GM19035 (cell line): ENCODE measurements around the gene COG5.

Source experiments
- ATAC-seq: cut with Tn5 transposase; IDR thresholded peaks from one replicate; pipeline ENCODE4 v1.9.1; 2021; ENCODE audit not compliant: unreplicated experiment

Gene COG5

DNA sequence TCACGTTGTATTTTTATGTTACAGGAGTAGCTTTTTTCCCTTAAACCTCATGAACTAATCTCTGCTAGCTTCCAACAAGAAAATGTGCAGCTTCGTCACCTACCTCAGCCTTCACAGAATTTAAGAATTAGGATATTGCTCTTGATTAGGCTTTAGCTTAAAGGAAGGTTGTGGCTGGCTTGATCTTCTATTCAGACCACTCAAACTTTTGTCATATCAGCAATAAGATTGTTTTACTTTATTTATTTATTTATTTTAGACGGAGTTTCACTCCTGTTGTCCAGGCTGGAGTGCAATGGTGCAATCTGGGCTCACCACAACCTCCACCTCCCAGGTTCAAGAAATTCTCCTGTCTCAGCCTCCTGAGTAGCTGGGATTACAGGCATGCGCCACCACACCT, 219.4 kb downstream of the COG5 start:
- ATAC-seq, result no peak

DNA sequence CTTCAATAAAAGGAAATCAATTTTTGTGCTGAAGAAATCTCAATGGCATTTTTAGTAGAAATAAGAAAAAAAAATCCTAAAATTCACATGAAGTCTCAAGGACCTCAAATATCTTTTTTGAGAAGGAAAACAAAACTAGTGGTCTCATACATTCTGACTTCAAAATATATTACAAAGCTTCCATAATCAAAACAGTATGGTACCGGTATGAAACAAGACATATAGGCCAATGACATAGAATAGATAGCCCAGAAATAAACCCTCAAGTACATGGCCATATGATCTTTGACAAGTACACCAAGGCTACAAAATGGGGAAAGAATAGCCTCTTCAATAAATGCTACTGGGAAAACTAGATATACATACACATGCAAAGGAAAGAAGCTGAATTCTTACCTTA, 225.6 kb downstream of the COG5 start:
- no peak for ATAC-seq

DNA sequence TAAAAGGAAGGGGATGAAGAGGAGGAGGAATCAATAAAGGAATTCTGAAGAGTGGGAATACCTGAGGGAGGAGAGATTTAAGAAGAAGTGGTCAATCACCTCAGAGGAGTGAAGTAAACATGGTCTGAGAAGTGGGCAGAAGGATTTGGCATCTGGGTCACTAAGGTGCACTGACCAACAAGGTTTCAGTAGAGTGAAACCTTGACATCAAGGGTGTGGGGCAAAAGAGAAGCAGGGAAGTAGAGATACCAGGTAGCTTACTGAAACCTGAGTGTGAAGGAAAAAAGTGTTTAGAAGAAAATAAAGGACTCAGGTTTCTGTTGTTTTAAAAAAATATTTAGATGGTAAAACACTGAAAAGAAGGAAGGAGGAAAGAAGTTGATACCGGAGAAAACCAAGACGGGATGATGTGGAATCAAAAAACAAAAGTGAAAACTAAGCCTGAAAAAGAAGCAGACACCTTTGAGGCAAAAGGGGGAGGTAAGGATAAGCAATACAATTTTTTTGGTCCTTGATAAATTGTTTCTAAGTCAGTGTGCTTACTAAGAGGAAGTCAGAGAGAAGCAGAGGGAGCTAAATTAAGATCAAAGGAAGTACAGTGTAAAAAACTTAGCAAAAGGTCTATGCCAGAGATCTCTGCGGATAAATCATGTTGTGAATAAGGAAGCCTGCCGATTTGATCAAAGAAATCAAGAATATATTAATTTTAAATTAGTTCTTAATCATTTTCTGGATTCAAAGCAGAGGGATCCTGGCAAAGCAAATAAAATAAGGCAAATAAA, 231.0 kb downstream of the COG5 start:
- ATAC-seq, result peak; percentile 72

DNA sequence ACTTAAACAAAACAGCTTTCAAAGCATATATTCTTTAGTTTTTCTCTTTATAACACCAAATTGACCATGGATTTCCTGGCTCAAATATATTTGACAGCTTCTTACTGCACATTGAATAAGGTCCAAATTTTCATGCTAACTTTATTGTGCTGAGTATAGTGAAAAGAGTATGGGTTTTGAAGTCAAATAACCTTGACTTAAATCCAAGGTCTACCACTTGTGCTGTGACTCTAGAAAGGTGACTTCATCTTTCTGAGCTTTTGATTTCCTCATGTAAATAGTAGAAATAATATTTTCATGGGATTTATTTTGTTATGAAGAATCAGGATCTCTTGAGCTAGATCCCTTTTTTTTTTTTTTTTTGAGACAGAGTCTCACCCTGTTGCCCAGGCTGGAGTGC, 233.2 kb downstream of the COG5 start:
- no peak for ATAC-seq

DNA sequence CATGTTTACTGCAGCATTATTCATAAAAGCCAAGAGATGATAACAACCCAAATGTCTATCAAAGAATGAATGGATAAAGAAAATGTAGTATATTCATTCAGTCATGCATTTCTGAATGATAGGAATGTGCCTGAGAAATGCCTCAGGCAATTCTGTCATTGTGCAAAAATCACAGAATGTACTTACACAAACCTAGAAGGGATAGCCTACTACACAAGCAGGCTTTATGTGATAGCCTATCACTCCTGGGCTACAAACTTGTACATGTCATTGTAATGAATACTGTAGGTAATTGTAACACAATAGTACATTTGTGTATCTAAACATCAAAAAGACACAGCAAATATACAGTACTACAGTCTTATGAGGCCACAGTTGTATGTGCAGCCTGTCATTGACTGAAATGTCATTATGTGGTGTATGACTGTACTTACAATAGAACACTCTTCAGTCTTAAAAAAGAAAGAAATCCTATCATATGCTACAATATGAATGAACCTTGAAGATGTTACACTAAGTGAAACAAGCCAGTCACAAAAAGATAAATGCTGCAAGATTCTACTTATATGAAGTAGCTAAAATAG, 235.6 kb downstream of the COG5 start:
- no peak for ATAC-seq

DNA sequence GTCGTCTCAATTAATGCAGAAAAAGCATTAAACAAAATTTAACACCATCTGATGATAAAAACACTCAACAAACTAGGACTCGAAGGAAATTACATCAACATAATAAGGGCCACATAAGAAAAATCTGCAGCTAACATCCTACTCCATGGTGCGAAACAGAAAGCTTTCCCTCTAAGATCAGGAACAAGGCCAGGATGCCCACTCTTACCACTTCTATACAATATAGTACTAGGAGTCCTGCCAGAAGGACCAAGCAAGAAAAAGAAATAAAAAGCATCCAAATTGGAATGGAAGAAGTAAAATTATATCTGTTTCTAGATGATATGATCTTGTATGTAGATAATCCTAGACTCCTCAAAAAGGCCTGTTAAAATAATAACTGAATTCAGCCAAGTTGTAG, 237.7 kb downstream of the COG5 start:
- ATAC-seq, result no peak

DNA sequence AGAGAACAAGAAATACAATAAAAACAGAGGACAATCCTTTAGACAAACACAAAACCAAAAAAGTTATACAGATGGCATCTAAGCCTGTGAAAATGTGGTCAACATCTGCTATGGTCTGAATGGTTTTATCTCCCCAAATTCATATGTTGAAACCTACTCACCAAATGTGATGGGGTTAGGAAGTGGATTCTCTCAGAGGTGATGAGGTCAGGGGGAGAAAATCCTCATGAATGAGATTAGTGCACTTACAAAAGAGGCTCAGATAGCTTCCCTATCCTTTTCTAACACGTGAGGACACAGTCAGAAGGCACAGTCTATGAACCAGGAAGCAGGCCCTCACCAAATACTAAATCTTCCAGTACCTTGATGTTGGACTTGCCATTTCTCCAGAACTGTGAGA, 241.7 kb downstream of the COG5 start:
- ATAC-seq, result no peak

DNA sequence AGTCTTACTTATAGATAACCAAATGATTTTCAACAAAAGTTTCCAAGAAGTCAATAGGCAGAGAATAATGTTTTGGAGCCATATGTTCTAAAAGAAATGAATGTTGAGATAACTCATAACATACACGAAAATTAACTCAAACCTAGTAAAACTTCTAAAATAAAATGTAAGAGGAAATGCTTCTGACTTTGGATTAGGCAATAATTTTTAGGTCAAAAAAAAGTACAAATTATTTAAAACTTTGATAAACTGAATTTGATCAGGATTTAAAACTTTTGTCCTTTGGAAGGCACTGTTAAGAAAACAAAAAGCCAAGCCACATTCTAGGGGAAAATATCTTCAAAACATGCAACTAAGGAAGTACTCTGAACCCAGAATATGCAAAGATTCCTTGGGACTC, 242.1 kb downstream of the COG5 start:
- ATAC-seq, result no peak

DNA sequence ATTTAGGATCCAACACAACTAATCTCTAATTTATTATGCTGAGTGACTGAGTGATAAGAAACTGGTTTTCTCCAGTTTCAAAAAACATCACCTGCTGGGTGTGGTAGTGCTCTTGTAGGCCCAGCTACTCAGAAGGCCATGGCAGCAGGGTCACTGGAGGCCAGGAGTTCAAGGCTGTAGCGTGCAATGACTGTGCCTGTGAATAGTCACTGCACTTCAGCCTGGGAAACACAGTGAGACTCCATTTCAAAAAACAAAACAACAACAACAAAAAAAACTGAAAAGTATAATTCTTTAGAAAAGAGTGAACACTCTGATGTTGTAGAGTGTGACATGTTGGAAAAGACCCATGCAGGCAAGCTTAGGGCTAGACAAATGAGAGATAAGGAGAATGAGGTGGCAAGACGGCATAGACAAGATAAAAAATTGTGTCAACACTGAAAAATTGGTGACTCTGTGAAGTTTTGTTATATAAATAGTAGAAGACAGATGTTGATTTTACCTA, 243.9 kb downstream of the COG5 start:
- ATAC-seq, result no peak

DNA sequence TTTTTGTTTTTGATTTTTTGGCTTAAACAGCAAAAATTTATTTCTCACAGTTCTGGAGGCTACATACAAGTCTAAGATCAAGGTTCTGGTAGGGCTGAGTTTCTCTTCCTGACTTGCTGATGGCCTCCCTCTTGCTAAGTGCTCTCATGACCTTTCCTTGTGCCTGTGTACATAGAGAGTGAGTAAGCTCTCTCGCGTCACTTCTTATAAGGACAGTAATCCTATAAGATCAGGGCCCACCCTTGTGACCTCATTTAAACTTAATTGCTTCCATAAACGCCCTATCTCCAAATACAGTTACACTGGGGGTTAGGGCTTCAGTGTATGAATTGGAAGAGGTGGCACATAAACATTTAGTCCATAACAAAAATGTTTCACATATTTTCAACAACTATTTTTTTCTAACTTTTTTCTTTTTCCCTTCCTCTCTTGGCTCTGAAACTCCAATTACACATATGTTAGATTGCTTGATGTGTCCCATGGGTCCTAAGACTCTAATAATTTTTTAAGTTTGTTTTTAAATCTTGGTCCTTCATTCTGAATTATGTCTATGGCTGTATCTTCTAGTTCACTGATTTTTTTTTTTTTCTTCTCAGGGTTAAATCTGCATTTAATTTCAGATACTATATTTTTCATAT, 245.1 kb downstream of the COG5 start:
- ATAC-seq, result no peak

DNA sequence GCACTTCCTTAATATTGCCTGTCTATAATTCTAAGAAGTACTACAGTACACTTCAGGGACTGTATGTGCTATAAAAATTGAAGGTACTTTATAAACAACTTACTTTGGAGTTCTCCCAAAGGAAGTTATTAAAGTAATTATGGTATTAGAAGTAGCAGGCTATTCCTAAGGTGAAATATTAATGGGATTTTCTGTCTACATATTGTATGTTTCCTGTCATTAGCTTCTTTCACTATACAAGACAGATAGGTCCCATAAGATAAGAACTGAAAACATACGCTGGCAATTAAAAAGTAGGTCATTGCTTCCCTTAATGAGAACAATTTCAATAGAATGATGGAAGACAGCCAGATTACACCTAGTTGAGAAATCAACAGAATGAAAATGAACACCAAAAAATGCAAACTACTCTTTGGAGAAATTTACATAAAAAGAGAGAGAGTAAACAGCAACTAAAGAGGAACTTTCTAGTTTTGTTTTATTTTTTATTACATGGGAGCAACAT, 248.0 kb downstream of the COG5 start:
- no peak for ATAC-seq

DNA sequence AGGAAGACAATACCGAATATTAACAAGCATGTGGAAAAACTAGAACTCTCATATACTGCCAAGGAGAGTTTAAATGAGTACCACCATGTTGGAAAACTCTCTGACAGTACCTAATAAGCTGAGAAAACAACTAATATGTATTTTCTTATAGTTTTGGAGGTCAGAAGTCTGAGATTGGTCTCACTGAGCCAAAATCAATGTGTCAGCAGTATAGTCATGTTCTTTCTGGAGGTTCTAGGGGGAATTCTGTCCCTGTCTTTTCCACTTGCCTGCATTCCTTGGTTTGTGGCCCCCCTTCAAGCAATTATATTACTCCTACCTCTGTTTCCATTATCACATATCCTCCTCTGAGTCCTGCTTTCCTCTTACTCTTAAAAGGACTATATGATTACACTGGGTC, 250.4 kb downstream of the COG5 start:
- no peak for ATAC-seq

DNA sequence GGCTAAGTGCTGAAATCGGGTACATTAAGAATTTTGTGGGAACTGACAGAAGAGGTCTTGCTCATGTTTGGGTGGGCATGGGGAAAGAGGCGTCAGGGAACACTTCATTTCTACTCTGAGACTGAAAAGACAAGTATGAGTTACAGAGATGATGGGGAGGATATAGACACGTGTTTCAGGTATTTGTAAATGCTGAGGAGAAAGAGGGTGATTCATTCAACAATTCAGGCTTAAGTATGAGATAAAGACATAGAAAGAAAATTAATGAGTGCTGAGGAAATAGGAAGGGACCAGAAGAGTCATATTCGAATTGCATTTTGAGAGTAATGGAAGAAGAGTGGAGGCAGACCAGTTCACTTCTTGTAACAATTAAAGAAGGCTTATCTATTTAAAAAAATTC, 251.3 kb downstream of the COG5 start:
- no peak for ATAC-seq

DNA sequence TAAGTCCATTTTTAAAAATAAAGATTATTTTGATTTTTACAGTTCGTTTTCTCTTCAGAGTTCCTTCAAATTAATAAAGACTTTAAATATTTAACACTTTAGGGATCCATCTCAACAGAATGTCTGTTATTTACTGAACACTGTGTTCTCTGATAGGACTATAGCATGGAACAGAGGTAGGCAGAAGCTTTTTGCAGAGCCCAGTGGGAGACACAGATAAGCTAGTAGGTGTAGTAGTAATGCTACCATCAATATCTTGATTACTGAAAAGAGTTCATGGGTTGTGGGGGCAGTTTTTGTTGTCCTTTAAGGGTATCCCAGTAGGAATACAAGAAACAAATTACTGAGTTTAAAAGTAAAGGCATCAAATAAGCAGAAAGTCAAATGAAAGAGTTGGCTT, 254.4 kb downstream of the COG5 start:
- no peak for ATAC-seq

DNA sequence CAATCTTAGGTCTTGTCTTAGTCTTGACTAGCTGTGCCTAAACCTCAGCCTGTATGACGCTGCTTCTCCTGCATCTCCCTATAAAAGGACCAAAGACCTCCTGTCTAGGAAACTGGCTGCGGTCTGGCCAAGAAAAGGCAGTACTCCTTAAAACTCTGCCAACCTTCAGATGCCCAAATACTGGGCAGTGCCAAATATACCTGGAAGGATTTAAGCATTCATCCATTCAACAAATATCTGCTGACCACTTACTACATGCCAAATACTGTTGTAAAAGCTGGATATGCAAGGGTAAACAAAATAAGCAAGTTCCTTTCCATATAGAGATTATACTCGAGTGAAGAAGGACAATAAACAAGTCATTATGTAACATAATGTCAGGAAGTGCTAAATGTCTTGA, 259.1 kb downstream of the COG5 start:
- no peak for ATAC-seq

DNA sequence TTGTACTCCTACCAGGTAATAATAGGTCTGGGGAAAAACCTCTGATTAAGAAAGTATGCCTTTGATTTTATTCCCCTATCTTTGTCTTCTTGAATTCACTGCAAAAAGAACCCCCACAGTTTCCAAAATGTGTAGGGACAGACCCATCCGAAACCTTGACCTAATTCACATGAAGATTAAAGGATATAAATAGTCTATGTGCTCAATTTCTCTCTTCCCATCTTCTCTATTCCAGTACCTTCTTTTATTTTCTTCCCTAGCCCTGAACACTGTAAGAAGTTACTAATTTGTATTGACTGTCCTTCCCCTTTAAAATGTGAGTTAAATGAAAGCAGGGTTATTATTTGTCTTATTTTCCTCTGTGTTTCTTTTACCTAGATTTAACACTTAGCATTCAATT, 259.7 kb downstream of the COG5 start:
- ATAC-seq, result no peak

DNA sequence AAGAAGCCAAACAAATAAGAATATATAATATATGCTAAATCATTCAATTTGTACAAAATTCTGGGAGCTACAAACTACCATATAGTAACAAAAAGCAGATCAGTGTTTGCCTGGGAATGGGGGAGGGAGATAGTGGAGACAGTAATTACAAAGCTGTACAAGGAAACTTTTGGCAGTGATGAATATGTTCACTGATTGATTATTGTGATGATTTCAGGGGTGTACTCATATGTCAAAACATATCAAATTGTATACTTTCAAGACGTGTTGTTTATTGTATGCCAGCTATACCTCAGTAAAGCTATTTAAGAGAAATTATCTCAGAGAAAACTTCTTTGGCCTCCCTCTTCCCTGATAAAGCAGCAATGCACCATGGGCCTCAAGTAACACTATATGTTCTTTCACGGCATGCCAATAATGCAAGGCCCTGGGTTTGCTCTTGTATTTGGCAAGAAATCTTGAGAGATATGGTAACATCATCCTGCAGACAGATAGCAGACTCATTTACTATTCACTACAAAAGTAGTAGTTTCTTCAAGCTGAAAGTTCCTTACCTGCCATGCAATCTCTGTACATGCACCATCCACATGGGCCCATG, 261.4 kb downstream of the COG5 start:
- ATAC-seq, result no peak

DNA sequence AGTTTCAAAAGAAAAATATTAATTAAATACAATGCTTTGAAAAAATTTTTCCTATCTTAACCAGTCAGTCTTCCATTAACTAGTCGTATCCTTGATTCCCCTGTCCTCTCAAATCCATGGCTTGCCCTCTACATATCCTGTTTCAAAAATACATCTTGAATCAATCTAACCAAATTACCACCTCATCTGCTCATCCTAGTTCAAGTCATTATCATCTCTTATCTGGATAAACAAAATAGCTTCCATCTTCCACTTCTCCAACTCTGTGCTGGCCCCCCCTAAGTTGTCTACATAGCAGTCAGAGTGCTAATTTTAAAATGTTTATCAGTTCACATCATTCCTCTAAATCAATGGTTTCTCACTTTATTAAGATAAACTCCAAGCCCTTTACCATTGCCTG, 269.5 kb downstream of the COG5 start:
- ATAC-seq, result no peak

DNA sequence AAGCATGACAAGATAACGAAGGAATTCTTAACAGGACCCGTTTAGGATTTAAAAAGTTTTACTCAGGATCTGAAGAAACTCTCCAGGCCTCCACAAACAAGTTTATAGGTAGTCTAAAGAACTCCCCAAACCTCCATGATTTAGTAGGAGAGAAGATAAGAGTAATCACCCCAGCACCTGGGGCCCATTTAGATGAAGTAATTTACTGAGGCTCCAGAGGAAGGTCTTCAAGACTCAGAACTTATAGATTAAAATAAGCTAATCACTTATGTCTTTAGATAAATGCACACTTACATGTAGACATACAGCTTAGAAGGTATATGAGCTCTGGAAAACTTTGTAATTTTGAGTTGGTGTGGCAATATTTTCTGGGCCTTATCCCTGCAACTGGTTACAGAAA, 271.1 kb downstream of the COG5 start:
- ATAC-seq, result no peak

DNA sequence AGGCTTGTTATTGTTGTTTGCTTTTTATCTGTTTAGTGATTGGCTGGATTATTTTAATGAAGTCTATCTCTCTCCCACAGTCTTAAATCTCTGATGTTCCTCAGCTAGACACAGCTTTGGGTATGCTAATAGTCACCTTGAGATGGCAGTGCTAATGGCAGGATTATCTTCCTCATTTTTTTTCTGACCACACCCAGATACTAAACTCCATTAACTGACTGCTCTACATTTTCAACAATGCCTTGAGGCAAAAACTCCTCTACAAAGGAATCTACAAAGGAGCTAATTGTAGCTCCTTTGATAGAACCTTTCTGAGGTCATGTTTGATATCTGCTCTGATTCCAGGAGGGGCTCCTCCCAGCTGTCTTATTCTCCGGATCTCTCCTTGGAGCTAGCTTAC, 272.3 kb downstream of the COG5 start:
- no peak for ATAC-seq

DNA sequence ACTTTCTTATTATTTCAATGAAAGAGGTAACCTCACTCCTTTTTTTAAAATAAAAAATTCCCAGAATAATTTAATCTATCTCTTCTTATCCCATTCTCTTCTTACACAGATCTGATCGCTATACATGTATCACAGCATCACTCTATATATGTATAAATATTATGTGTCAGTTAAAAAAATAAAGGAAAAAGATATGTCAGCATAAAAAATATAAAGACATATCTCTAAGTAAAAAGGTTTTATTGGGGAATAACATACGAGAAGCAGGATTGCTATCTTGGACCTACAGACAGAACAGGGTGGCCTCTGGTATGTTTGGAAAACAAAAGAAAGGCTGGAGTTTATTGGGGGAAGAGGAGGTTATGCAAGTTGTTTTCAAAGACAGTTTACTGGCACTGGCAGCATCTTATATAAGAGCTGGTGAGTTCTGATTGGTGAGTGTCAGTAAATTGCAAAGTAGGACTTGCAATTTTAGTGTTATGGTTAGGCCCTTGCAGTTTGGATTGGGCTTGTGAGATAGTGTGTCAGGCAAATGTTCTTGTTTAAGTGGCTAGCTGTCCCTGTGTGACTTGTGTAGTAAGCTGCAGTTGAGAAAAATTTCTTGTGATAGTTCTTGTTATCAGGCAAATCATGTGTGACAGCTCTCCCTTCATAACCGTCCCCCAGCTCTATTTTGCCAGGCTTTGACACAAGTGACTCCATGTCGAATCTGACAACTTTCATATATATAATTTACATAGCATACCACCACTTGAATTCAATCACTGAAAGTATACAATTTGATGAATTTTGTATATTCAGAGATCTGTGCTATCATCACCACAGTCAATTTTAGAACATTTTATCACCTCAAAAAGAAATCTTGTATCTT, 276.7 kb downstream of the COG5 start:
- ATAC-seq, result no peak
